ENCODE results near the gene ENTPD8. TPM values are rescaled to one million over a fixed set of nuclear protein-coding genes. Genes with fewer than 3 reads are reported as not detected.
"Not testable (repeated sequence)": the region's sequence is repeated elsewhere in the genome, so short reads cannot be mapped to it uniquely, and the experiment has no call there.

Gene ENTPD8
- total and polyA plus RNA-seq, 2 donors (not counting 1 experiment from before 2014, with no cell fraction given): under 0.01 TPM; not detected in 1

DNA sequence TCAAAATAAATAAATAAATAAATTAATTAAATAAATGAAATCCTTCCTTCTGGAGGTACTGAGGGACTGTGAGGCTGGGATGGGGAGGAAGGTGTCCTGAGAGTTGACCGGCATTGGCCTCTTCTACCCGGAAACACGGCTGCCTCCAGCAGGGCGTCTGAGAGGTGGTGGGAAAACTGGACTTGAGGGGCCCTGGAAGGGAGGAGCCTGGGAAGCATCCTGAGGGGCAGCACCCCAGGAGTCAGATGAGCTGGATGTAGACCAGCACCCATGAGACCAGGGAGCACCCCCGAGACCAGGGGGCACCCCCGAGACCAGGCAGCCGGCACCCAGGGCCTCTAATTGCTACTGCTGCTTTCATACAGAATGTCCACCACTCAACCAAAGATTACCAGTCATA, 26.7 kb upstream of the ENTPD8 start:
- Histone ChIP-seq H3K4me3 (replicated peaks in 1 of 4; ENCODE audit: control extremely low read depth in 1 of 4, insufficient read depth in 1 of 4, low read depth in 3 of 4, low read length in 4 of 4) (no peak overlapping the region), H3K9me3 (ENCODE audit: control insufficient read depth, insufficient read depth, low read depth, low read length) (no peaks in the 10 kb centered on the region), H3K36me3 (ENCODE audit: control insufficient read depth, insufficient read depth, low read length) (no peaks in the 10 kb centered on the region), H4K20me1 (ENCODE audit: control insufficient read depth, extremely low read depth, insufficient read depth, low read length) (no peaks in the 10 kb centered on the region), H3K4me1 (ENCODE audit: control insufficient read depth, extremely low read depth, insufficient read depth, low read length) (no peaks in the 10 kb centered on the region), H3K27ac (ENCODE audit: insufficient read depth, low read length) (no peak overlapping the region), H2AFZ (ENCODE audit: low read length) (no peak overlapping the region), H3K79me2 (ENCODE audit: control insufficient read depth, insufficient read depth, low read length) (no peaks in the 10 kb centered on the region), H3K4me2 (ENCODE audit: extremely low read depth, insufficient read depth, low read length) (no peak overlapping the region), H3K27me3 (ENCODE audit: control insufficient read depth, insufficient read depth, low read length) (peaks cover 2% of the 10 kb centered on the region), H3K9ac (ENCODE audit: insufficient read depth, low read length) (no peak overlapping the region)
- no peak for DNase-seq (ENCODE audit: low read depth in 2 of 2)
- no peak for TF ChIP-seq EZH2 (IDR thresholded peaks at IDR 0.05; ENCODE audit: low read length, missing control alignments)
- TF ChIP-seq, protein P1, sequence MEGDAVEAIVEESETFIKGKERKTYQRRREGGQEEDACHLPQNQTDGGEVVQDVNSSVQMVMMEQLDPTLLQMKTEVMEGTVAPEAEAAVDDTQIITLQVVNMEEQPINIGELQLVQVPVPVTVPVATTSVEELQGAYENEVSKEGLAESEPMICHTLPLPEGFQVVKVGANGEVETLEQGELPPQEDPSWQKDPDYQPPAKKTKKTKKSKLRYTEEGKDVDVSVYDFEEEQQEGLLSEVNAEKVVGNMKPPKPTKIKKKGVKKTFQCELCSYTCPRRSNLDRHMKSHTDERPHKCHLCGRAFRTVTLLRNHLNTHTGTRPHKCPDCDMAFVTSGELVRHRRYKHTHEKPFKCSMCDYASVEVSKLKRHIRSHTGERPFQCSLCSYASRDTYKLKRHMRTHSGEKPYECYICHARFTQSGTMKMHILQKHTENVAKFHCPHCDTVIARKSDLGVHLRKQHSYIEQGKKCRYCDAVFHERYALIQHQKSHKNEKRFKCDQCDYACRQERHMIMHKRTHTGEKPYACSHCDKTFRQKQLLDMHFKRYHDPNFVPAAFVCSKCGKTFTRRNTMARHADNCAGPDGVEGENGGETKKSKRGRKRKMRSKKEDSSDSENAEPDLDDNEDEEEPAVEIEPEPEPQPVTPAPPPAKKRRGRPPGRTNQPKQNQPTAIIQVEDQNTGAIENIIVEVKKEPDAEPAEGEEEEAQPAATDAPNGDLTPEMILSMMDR (conservative IDR thresholded peaks at IDR 0.05 in 1 of 2, IDR thresholded peaks at IDR 0.05 in 1 of 2; ENCODE audit: low read depth in 1 of 2, low read length in 2 of 2): no peak

DNA sequence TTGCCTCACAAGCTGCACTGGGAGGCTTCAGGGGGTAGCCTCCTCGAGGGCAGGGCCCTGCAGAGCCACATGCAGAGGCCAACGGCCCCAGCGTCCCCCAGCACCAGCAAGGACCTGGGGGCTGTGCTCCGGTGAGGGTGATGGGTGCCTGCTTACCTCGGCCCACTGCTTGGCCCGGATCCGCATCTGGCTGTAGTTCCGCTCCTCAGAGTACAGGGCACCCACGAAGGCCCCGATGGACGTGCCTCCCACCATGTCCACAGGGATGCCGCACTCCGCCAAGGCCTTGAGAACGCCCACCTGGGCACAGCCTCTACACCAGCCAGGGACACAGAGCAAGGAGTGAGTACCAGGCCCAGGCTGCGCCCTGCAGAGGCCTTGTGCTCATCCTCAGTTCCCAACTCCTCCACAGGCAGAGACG, 26.0 kb upstream of the ENTPD8 start:
- no peak for DNase-seq (ENCODE audit: low read depth in 2 of 2)
- no peaks in the 10 kb centered on the region for H3K9me3 ChIP-seq (ENCODE audit: control insufficient read depth, insufficient read depth, low read depth, low read length)
- H3K79me2 ChIP-seq (ENCODE audit: control insufficient read depth, insufficient read depth, low read length): no peaks in the 10 kb centered on the region
- H3K9ac ChIP-seq (ENCODE audit: insufficient read depth, low read length): no peak overlapping the region
- H3K4me2 ChIP-seq (ENCODE audit: extremely low read depth, insufficient read depth, low read length): no peak overlapping the region
- H2AFZ ChIP-seq (ENCODE audit: low read length): no peak overlapping the region
- H3K4me3 ChIP-seq (replicated peaks in 1 of 4; ENCODE audit: control extremely low read depth in 1 of 4, insufficient read depth in 1 of 4, low read depth in 3 of 4, low read length in 4 of 4): no peak overlapping the region
- H4K20me1 ChIP-seq (ENCODE audit: control insufficient read depth, extremely low read depth, insufficient read depth, low read length): no peaks in the 10 kb centered on the region
- peaks cover 2% of the 10 kb centered on the region for H3K27me3 ChIP-seq (ENCODE audit: control insufficient read depth, insufficient read depth, low read length)
- H3K36me3 ChIP-seq (ENCODE audit: control insufficient read depth, insufficient read depth, low read length): no peaks in the 10 kb centered on the region
- H3K27ac ChIP-seq (ENCODE audit: insufficient read depth, low read length): no peak overlapping the region
- TF ChIP-seq, protein P1 (conservative IDR thresholded peaks at IDR 0.05 in 1 of 2, IDR thresholded peaks at IDR 0.05 in 1 of 2; ENCODE audit: low read depth in 1 of 2, low read length in 2 of 2): no peak
- no peak for TF ChIP-seq EZH2 (IDR thresholded peaks at IDR 0.05; ENCODE audit: low read length, missing control alignments)
- H3K4me1 ChIP-seq (ENCODE audit: control insufficient read depth, extremely low read depth, insufficient read depth, low read length): no peaks in the 10 kb centered on the region

DNA sequence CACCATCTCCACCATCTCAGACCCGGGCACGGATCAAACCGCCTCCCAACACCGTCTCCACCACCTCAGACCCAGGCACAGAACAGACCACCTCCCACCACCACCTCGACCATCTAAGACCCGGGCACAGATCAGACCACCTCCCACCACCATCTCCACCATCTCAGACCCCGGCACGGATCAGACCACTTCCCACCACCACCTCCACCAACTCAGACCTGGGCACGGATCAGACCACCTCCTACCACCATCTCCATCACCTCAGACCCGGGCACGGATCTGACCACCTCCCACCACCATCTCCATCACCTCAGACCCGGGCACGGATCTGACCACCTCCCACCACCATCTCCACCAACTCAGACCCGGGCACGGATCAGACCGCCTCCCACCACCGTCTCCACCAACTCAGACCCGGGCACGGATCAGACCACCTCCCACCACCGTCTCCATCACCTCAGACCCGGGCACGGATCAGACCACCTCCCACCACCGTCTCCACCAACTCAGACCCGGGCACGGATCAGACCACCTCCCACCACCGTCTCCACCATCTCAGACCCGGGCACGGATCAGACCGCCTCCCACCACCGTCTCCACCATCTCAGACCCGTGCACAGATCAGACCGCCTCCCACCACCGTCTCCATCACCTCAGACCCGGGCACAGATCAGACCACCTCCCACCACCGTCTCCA, 25.4 kb upstream of the ENTPD8 start:
- not testable (repeated sequence) for H3K9ac ChIP-seq (ENCODE audit: insufficient read depth, low read length); H2AFZ ChIP-seq (ENCODE audit: low read length); H3K27me3 ChIP-seq (ENCODE audit: control insufficient read depth, insufficient read depth, low read length)

More for the DNA sequence above, 25.4 kb upstream of the ENTPD8 start:
- not testable (repeated sequence) for H3K79me2 ChIP-seq (ENCODE audit: control insufficient read depth, insufficient read depth, low read length); H3K9me3 ChIP-seq (ENCODE audit: control insufficient read depth, insufficient read depth, low read depth, low read length); H4K20me1 ChIP-seq (ENCODE audit: control insufficient read depth, extremely low read depth, insufficient read depth, low read length); H3K27ac ChIP-seq (ENCODE audit: insufficient read depth, low read length); DNase-seq (ENCODE audit: low read depth in 2 of 2); H3K4me3 ChIP-seq (replicated peaks in 1 of 4; ENCODE audit: control extremely low read depth in 1 of 4, insufficient read depth in 1 of 4, low read depth in 3 of 4, low read length in 4 of 4); H3K4me2 ChIP-seq (ENCODE audit: extremely low read depth, insufficient read depth, low read length); H3K4me1 ChIP-seq (ENCODE audit: control insufficient read depth, extremely low read depth, insufficient read depth, low read length); H3K36me3 ChIP-seq (ENCODE audit: control insufficient read depth, insufficient read depth, low read length)

Data from fibroblast of lung (primary cell).